Thyroid gland (tissue), 4 donors: ENCODE results near the gene BCR. TPM values are rescaled to one million over a fixed set of nuclear protein-coding genes. Genes with fewer than 3 reads are reported as not detected.

Experiments used
- DNase-seq, 2 donors: peaks; one replicate each; pipeline ENCODE4 v3.0.0-alpha.2; 2019
- H3K27ac ChIP-seq, 3 donors: fragments of 200-600 bp; sonication (generic); 1 replicate in 2 of 3; 2 replicates in 1 of 3; pipeline ENCODE4 v1.5.1; 2016 to 2019; ENCODE audit warnings: mild to moderate bottlenecking in 1 of 3, moderate library complexity in 1 of 3
- H3K27me3 ChIP-seq: fragments of 200-600 bp; sonication (generic); one replicate; pipeline ENCODE4 v1.5.1; 2019
- H3K36me3 ChIP-seq, 2 donors: fragments of 200-600 bp; sonication (generic); one replicate each; pipeline ENCODE4 v1.5.1; 2016 to 2019
- H3K4me1 ChIP-seq, 2 donors: fragments of 200-600 bp; sonication (generic); one replicate each; pipeline ENCODE4 v1.5.1; 2017 to 2019
- H3K4me3 ChIP-seq, 3 donors: fragments of 200-600 bp; sonication (generic); replicated peaks in 1 of 3; 1 replicate in 2 of 3; 2 replicates in 1 of 3; pipeline ENCODE4 v1.5.1; 2016; ENCODE audit warnings: mild to moderate bottlenecking in 1 of 3
- H3K9me3 ChIP-seq: fragments of 200-600 bp; sonication (generic); one replicate; pipeline ENCODE4 v1.5.1; 2017
- CTCF ChIP-seq, 6 experiments: fragments of 200-600 bp in 3 of 6; fragments of 450-650 bp in 3 of 6; sonication (generic) in 3 of 6; IDR thresholded peaks; one replicate each; pipeline ENCODE4 v1.5.1; 2016 to 2019; ENCODE audit warnings: antibody characterized with exemption in 6 of 6, mild to moderate bottlenecking in 2 of 6, inconsistent platforms in 1 of 6, moderate library complexity in 1 of 6
- POLR2A ChIP-seq, 2 donors: fragments of 450-650 bp; IDR thresholded peaks; one replicate each; pipeline ENCODE4 v1.6.1; 2017; ENCODE audit warnings: antibody characterized with exemption in 2 of 2, mild to moderate bottlenecking in 2 of 2, moderate library complexity in 1 of 2
- WGBS, 2 donors: methylation state at CpG; one replicate each; pipeline ENCODE4 v1.1.5; 2017; 5-methylcytosine and 5-hydroxymethylcytosine counted together
- intact Hi-C: fragments of 100-400 bp; cut with DNase I; formaldehyde crosslinking; loops from one replicate; pipeline ENCODE4 v1.15.1; 2023
- total RNA-seq, 4 donors: library from RNA; depleted of rRNA; stranded (reverse); fragments of >200 nt; gene quantifications; one replicate each; pipeline ENCODE4 v1.2.3, GENCODE V29; 2016

The BCR gene
- total RNA-seq, 4 donors from 2014 or later: 80.1 to 127 (median 87.7) TPM

DNA sequence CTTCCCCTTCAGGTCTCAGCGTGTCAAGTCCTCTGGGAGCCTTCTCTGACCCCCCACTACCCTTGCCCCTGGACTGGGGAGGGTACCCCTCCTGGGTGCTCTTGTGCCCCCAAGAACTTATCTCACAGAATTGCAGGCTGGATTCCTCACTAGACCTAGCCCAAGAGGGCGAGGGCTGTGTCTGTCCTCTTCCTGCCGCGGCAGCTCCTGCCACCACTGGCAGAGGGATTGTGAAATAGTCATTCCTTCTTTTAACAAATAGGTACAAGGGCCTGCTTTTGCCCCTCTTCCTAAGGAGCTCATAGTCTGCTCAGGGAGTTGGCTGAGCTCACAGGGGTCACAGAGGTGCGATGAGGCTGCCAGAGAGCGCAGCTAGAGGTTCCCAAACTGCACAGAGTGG, 29.5 kb upstream of the BCR start:
- H3K9me3 ChIP-seq: no peaks in the 10 kb centered on the region
- TF ChIP-seq CTCF (IDR thresholded peaks at IDR 0.05): no peak
- no peak for TF ChIP-seq POLR2A (IDR thresholded peaks at IDR 0.05)
- DNase-seq: no peak
- peaks cover 32 to 41% of the 10 kb centered on the region in 2 donors for H3K4me1 ChIP-seq
- no peak overlapping the region for H3K4me3 ChIP-seq
- H3K27ac ChIP-seq: no peak overlapping the region
- intact Hi-C loops: no loop called here
- WGBS, 2 donors: 93 to 94% methylated on average over 6 of the region's 6 CpGs
- H3K27me3 ChIP-seq: no peaks in the 10 kb centered on the region
- H3K36me3 ChIP-seq: no peaks in the 10 kb centered on the region

GRCh38 chr22:23151827-23152226, 28.5 kb upstream of the BCR start:
- peaks cover 21 to 30% of the 10 kb centered on the region in 2 donors for H3K4me1 ChIP-seq
- H3K4me3 ChIP-seq: no peak overlapping the region
- no peak overlapping the region for H3K27ac ChIP-seq
- TF ChIP-seq CTCF (IDR thresholded peaks at IDR 0.05) (no peak), POLR2A (IDR thresholded peaks at IDR 0.05) (no peak)
- intact Hi-C loops: no loop called here
- 88 to 94% methylated on average over 7 to 8 of the region's 16 CpGs for WGBS, 2 donors
- no peak for DNase-seq
- no peaks in the 10 kb centered on the region for H3K36me3 ChIP-seq
- H3K27me3 ChIP-seq: no peaks in the 10 kb centered on the region
- no peaks in the 10 kb centered on the region for H3K9me3 ChIP-seq

DNA sequence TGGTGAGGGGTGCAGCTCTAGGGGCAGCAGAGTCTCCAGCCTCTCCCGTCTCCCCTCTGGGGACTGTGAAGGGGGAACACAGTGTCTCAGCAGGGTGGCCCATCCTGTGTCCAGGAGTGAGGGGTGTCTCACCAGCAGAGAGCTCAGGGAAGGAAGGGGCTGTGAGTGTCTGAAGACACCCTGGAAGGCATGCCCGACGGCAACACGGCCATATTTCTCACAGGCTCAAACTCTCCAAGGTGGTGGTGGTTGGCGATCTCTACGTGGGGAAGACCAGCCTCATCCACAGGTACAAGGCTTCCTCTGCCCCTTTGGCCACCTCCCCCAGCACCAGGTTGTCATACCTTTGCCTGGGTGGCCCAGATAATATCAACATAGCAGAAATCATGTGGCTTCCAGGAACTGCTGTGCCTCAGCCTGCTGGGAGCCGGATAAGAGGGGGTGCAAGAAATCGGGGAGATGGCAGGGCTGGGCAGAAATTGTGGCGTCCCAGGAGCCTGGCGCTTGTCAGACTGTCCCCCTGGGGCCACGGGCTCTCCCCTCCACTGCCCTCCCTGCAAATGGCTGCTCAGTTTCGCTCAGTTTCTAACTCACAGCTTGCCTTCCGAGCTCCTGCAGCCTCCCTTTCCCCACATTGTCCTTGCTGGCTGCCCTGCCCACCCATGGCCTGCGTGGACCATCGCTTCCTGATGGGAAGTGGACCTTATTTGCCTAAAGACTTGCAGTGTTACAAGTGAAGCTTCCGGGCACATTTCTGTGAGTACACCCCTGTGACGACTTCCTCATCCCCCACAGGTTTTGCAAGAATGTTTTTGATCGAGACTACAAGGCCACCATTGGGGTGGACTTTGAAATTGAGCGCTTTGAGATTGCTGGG, 27.8 kb upstream of the BCR start:
- intact Hi-C loops: no loop called here
- DNase-seq: no peak
- 91 to 93% methylated on average over 17 to 18 of the region's 19 CpGs for WGBS, 2 donors
- Histone ChIP-seq H3K27ac (no peak overlapping the region), H3K27me3 (no peaks in the 10 kb centered on the region), H3K4me3 (no peak overlapping the region), H3K4me1 (peaks cover 14 to 24% of the 10 kb centered on the region in 2 donors), H3K9me3 (no peaks in the 10 kb centered on the region), H3K36me3 (no peaks in the 10 kb centered on the region)
- TF ChIP-seq POLR2A (IDR thresholded peaks at IDR 0.05) (no peak), CTCF (IDR thresholded peaks at IDR 0.05) (no peak)

- H3K4me3 ChIP-seq: no peak overlapping the region
- TF ChIP-seq CTCF (IDR thresholded peaks at IDR 0.05) (no peak), POLR2A (IDR thresholded peaks at IDR 0.05) (no peak)
- H3K9me3 ChIP-seq: no peaks in the 10 kb centered on the region
- no peak for DNase-seq
- H3K27me3 ChIP-seq: no peaks in the 10 kb centered on the region
- 82 to 86% methylated on average over 7 of the region's 7 CpGs for WGBS, 2 donors
- peaks cover 8 to 20% of the 10 kb centered on the region in 2 donors for H3K4me1 ChIP-seq
- H3K36me3 ChIP-seq: no peaks in the 10 kb centered on the region
- intact Hi-C loops: no loop called here
- no peak overlapping the region for H3K27ac ChIP-seq
Observed at GRCh38 chr22:23153994-23154393, 26.3 kb upstream of the BCR start.

DNA sequence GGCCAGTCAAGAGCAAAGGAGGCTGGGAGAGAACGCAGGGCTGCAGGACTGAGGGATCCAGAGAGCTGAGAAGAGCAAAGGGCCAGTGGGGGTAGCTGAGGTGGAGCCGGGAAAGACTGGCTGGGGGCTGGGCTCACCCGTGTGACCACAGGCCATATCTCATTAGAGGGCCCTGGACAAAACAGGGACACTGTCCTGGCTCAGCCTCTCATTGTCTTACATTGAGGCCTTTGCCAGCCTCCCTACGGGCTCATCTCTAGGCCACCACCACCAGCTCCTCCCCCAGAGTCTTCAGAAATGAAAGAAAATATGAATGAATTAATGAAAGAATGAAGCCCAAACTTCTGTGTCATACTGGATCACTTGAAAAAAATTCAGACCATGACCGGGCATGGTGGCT, 25.8 kb upstream of the BCR start:
- Histone ChIP-seq H3K9me3 (no peaks in the 10 kb centered on the region), H3K27me3 (no peaks in the 10 kb centered on the region), H3K4me3 (no peak overlapping the region), H3K27ac (no peak overlapping the region), H3K4me1 (peaks cover 7 to 16% of the 10 kb centered on the region in 2 donors), H3K36me3 (no peaks in the 10 kb centered on the region)
- no peak for TF ChIP-seq POLR2A (IDR thresholded peaks at IDR 0.05)
- TF ChIP-seq CTCF (IDR thresholded peaks at IDR 0.05): no peak
- no peak for DNase-seq
- 91 to 93% methylated on average over 5 of the region's 5 CpGs for WGBS, 2 donors
- intact Hi-C loops: no loop called here
